ENCODE data around the gene ADAMTSL1. TPM values are rescaled to one million over a fixed set of nuclear protein-coding genes. Genes with fewer than 3 reads are reported as not detected.

The ADAMTSL1 gene
- total and polyA plus RNA-seq, 8 donors, result 1.1 to 98.8 (median 8.4) TPM

DNA sequence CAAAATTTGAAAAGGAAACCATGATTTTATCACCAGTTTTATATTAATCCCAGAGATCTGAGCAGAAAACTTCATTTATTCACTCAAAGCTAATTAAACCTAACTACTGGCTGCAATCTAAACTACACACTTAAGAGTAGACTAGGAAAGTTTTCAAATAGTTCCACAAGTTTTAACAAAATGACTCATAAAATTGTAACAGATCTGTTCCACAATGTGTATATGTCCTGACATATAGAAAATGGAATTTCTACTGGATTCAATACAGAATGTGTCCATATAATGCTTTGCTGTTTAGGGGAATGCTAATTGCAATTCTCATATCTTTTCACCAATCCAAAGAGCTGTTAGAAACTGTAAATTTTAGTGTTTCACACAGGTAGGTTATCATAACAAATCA lies 40.3 kb upstream of the ADAMTSL1 start:
- Histone ChIP-seq H3K36me3 (no peaks in the 10 kb centered on the region), H3K27me3 (no peaks in the 10 kb centered on the region), H3K4me3 (no peak overlapping the region), H3K9me3 (no peaks in the 10 kb centered on the region), H3K4me1 (peaks cover 8 to 19% (median 13%) of the 10 kb centered on the region in 4 donors), H3K27ac (no peak overlapping the region)
- intact Hi-C loops (cut with DNase I; ENCODE audit: low total_unique reads), result loop anchor here (10.0 kb wide), 2 partner anchors 59 to 179 kb away; no protein-coding TSS in a partner anchor
- DNase-seq, result no peak
- TF ChIP-seq POLR2A (IDR thresholded peaks at IDR 0.05) (no peak), EP300 (IDR thresholded peaks at IDR 0.05) (no peak), POLR2AphosphoS5 (IDR thresholded peaks at IDR 0.05) (no peak)
- TF ChIP-seq, protein P1, sequence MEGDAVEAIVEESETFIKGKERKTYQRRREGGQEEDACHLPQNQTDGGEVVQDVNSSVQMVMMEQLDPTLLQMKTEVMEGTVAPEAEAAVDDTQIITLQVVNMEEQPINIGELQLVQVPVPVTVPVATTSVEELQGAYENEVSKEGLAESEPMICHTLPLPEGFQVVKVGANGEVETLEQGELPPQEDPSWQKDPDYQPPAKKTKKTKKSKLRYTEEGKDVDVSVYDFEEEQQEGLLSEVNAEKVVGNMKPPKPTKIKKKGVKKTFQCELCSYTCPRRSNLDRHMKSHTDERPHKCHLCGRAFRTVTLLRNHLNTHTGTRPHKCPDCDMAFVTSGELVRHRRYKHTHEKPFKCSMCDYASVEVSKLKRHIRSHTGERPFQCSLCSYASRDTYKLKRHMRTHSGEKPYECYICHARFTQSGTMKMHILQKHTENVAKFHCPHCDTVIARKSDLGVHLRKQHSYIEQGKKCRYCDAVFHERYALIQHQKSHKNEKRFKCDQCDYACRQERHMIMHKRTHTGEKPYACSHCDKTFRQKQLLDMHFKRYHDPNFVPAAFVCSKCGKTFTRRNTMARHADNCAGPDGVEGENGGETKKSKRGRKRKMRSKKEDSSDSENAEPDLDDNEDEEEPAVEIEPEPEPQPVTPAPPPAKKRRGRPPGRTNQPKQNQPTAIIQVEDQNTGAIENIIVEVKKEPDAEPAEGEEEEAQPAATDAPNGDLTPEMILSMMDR (IDR thresholded peaks at IDR 0.05), result no peak

DNA sequence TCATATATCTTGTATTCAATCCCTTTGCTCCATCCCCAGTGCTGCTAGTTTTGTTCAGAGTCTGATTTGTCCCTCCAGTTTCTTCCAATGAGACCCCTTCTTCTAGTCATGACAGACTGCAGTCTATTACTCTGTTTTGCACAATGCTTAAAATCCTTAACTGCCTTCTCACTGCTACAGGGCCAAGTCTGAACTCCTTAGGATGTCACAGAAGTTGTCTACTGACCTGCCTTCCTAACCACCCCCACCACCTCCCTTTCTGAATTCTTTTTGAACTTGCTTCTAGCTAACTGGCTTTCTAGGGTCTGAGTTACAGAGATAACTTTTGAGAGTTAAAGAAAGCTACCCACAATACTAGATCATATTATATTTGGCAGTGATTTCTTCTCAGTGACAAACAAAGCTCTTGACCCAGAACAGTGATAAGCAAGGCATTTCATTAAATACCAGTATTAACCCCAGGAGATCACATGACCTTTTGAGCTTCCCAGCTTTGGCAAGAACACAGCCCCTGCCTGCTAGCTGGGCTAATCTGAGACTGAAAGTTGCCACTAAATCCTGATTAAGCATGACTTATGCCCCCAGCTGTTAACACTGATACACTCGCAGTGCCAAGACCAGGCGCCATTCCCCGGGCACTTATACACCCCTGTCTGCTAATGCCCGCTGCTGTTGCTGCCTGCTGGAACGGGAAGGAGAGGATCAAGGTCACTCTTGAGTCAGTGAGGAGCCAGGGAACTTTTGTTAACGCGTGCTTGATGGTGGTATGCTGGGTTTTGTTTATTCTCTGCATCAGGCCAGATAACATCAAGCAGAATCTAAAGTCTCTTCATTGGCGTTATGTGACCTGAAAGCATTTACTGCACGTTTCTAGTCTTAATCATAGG lies 36.4 kb upstream of the ADAMTSL1 start:
- Histone ChIP-seq H3K4me1 (peaks cover 8 to 39% (median 22%) of the 10 kb centered on the region in 4 donors), H3K27me3 (no peaks in the 10 kb centered on the region), H3K27ac (peak overlapping the region in 4 of 5 donors; percentile 55 to 73 (median 70)), H3K36me3 (no peaks in the 10 kb centered on the region), H3K4me3 (peak overlapping the region; percentile 47 to 57 (median 48)), H3K9me3 (no peaks in the 10 kb centered on the region)
- TF ChIP-seq, protein P1 (IDR thresholded peaks at IDR 0.05), result no peak
- peak in 1 of 3 donors; percentile 15 for TF ChIP-seq POLR2AphosphoS5 (IDR thresholded peaks at IDR 0.05)
- intact Hi-C loops (cut with DNase I; ENCODE audit: low total_unique reads), result loop anchor here (10.0 kb wide), 2 partner anchors 63 to 183 kb away; no protein-coding TSS in a partner anchor
- DNase-seq, result peak; percentile 59
- 16 to 27% (median 17%) methylated on average over 9 of the region's 9 CpGs for whole genome bisulfite sequencing, 5 donors

DNA sequence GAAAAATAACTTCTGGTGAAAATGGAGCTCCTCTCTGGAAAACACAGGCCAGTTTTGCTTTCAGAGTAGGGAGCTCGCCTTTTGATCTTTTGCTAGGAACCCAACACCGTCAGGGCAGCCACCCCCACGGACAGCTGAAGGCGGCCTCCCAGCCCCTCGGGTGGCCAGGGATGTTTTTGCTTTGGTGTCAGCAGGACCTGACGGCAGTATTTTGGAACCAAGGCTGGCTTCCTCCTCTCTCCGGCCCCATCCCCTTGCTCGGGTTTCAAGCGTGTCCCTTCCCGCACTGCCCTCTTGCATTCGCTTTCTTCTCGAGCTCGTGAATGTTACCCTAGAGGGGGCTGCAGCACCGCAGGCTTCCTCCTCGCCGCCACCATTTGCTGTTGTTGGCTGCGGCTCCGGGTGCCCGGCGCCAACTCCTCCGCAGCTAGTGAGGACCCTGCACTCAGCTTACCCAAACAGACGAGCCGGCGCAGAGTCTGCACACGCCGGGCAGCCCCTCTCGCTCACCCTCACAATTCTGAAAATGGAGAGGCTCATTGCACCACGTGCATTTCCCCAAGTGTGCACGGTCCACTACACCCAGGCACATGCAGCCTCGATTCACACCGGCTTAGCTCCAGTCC lies 35.5 kb upstream of the ADAMTSL1 start:
- TF ChIP-seq POLR2A (IDR thresholded peaks at IDR 0.05), result no peak
- TF ChIP-seq, protein P1 (IDR thresholded peaks at IDR 0.05), result peak in 3 of 7 experiments; percentile 13 to 34 (median 33)
- no peak for TF ChIP-seq EP300 (IDR thresholded peaks at IDR 0.05)
- no peak for TF ChIP-seq POLR2AphosphoS5 (IDR thresholded peaks at IDR 0.05)
- peak overlapping the region in 4 of 5 donors; percentile 55 to 73 (median 70) for H3K27ac ChIP-seq
- peaks cover 8 to 45% (median 25%) of the 10 kb centered on the region in 4 donors for H3K4me1 ChIP-seq
- no peaks in the 10 kb centered on the region for H3K36me3 ChIP-seq
- no peaks in the 10 kb centered on the region for H3K27me3 ChIP-seq
- H3K4me3 ChIP-seq, result peak overlapping the region; percentile 47 to 57 (median 48)
- intact Hi-C loops (cut with DNase I; ENCODE audit: low total_unique reads), result loop anchor here (10.0 kb wide), 2 partner anchors 64 to 184 kb away; no protein-coding TSS in a partner anchor
- WGBS, 5 donors, result 1 to 5% (median 3%) methylated on average over 25 to 31 of the region's 31 CpGs
- DNase-seq, result peak; percentile 29 to 86
- H3K9me3 ChIP-seq, result no peaks in the 10 kb centered on the region

DNA sequence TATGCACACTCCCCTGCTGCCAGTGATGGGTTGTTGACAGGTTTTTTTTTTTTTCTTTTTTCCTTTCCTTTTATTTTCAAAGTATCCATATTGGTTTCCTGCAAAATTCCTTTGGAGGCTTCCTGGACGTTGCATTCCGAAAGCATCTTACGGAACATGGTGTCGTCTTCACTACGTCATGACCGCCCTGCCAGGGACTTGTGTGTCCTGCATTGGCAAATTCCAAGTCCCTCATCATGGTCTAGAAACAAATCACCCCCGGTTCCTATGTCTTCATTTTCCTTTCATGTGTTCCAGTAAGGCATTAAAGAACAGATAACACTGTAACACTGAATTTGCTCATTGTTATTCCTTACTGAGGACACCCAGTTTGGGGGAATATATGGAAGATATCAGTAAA lies 35.0 kb upstream of the ADAMTSL1 start:
- H3K4me3 ChIP-seq, result peak overlapping the region; percentile 47 to 57 (median 48)
- peak overlapping the region in 1 of 5 donors; percentile 68 for H3K27ac ChIP-seq

More for the DNA sequence above, 35.0 kb upstream of the ADAMTSL1 start:
- H3K4me1 ChIP-seq, result peaks cover 8 to 45% (median 25%) of the 10 kb centered on the region in 4 donors
- intact Hi-C loops (cut with DNase I; ENCODE audit: low total_unique reads), result loop anchor here (10.0 kb wide), 2 partner anchors 64 to 184 kb away; no protein-coding TSS in a partner anchor
- TF ChIP-seq POLR2A (IDR thresholded peaks at IDR 0.05) (no peak), POLR2AphosphoS5 (IDR thresholded peaks at IDR 0.05) (no peak), EP300 (IDR thresholded peaks at IDR 0.05) (no peak)
- TF ChIP-seq, protein P1 (IDR thresholded peaks at IDR 0.05), result no peak
- 71 to 86% (median 81%) methylated on average over 7 of the region's 7 CpGs for WGBS, 5 donors
- no peak for DNase-seq
- H3K36me3 ChIP-seq, result no peaks in the 10 kb centered on the region
- no peaks in the 10 kb centered on the region for H3K27me3 ChIP-seq
- H3K9me3 ChIP-seq, result no peaks in the 10 kb centered on the region

Measured in stomach (tissue), 9 donors.